Lower leg skin (tissue), 4 donors: ENCODE measurements around the gene ERN1. TPM values are rescaled to one million over a fixed set of nuclear protein-coding genes. Genes with fewer than 3 reads are reported as not detected.

ENCODE experiments used
- DNase-seq, 2 donors: peaks; one replicate each; pipeline ENCODE4 v3.0.0-alpha.2; 2019; ENCODE audit warnings: low spot score in 2 of 2
- H3K4me3 ChIP-seq: fragments of 200-600 bp; sonication (generic); 2 replicates; pipeline ENCODE4 v1.5.1; 2017; ENCODE audit warnings: mild to moderate bottlenecking, low read depth; ENCODE audit not compliant: poor library complexity, severe bottlenecking
- POLR2A ChIP-seq, 2 donors: fragments of 450-650 bp; IDR thresholded peaks; one replicate each; pipeline ENCODE4 v1.6.1; 2016 to 2017; ENCODE audit warnings: antibody characterized with exemption in 2 of 2, mild to moderate bottlenecking in 1 of 2, moderate library complexity in 1 of 2
- WGBS, 2 donors: methylation state at CpG; one replicate each; pipeline ENCODE4 v1.1.5; 2018; 5-methylcytosine and 5-hydroxymethylcytosine counted together
- intact Hi-C: fragments of 100-400 bp; cut with DNase I; formaldehyde crosslinking; loops from one replicate; pipeline ENCODE4 v1.15.0; 2023; ENCODE audit warnings: low total_unique reads
- total RNA-seq, 4 donors: library from RNA; depleted of rRNA; stranded (reverse); fragments of >200 nt; gene quantifications; one replicate each; pipeline ENCODE4 v1.1.0, GENCODE V29; 2016
- TF ChIP-seq, protein P1 (sequence below), 3 donors: fragments of 450-650 bp; IDR thresholded peaks; one replicate each; pipeline ENCODE4 v1.5.1; 2016; ENCODE audit warnings: antibody characterized with exemption in 3 of 3, mild to moderate bottlenecking in 3 of 3, moderate library complexity in 2 of 3

Gene ERN1
- total RNA-seq, 4 donors from 2014 or later, result 18.2 to 44.0 (median 22.8) TPM

DNA sequence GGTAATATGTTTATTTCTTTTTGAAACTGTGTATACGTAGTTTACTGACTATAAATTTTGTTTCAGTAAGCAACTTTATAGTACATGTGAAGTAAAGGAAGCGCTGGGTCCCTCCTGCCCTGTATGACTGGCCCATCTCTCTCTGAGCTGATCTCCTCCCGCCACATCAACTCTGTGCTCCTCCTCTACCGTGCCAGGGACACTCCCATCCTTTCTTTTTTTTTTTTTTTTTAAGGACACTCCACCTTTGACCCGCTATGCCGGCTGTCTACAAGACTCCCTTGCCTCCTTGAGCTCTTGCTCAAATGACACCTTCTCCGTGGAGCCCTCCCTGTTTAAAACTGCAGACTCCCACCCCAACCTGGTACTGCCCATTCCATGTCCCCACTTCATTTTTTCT lies 35.5 kb downstream of the ERN1 start:
- intact Hi-C loops, result no loop called here
- no peak for DNase-seq
- TF ChIP-seq POLR2A (IDR thresholded peaks at IDR 0.05), result no peak
- TF ChIP-seq, protein P1, sequence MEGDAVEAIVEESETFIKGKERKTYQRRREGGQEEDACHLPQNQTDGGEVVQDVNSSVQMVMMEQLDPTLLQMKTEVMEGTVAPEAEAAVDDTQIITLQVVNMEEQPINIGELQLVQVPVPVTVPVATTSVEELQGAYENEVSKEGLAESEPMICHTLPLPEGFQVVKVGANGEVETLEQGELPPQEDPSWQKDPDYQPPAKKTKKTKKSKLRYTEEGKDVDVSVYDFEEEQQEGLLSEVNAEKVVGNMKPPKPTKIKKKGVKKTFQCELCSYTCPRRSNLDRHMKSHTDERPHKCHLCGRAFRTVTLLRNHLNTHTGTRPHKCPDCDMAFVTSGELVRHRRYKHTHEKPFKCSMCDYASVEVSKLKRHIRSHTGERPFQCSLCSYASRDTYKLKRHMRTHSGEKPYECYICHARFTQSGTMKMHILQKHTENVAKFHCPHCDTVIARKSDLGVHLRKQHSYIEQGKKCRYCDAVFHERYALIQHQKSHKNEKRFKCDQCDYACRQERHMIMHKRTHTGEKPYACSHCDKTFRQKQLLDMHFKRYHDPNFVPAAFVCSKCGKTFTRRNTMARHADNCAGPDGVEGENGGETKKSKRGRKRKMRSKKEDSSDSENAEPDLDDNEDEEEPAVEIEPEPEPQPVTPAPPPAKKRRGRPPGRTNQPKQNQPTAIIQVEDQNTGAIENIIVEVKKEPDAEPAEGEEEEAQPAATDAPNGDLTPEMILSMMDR (IDR thresholded peaks at IDR 0.05), result no peak
- H3K4me3 ChIP-seq, result no peak overlapping the region
- 89 to 91% methylated on average over 7 of the region's 7 CpGs for WGBS, 2 donors

DNA sequence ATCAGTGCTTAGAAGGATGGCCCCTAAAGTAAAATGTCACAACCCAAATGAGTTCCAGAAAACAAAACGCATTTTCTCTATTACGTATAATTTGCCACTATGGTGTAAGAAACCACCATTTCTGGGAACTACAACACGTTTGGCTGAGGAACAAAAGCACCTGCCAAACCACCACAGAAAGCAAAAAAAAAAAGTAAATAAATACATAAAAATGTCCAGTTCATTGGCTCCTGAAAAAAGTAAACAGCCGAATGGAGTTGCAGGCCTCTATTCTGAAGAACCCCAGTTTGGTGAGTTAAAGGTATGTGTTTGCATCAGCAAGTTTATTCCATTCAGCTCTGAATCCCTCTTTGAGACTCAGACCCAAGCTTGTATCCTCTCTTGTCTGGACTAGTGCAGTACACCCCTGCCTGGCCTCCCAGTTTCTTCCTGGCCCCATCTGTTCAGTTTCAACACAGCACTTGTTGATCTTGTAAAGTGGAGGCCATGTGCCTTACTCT lies 36.9 kb downstream of the ERN1 start:
- 82% methylated on average over 4 of the region's 4 CpGs for WGBS, 2 donors
- no peak overlapping the region for H3K4me3 ChIP-seq
- DNase-seq, result no peak
- TF ChIP-seq, protein P1 (IDR thresholded peaks at IDR 0.05), result no peak
- no peak for TF ChIP-seq POLR2A (IDR thresholded peaks at IDR 0.05)
- intact Hi-C loops, result no loop called here

DNA sequence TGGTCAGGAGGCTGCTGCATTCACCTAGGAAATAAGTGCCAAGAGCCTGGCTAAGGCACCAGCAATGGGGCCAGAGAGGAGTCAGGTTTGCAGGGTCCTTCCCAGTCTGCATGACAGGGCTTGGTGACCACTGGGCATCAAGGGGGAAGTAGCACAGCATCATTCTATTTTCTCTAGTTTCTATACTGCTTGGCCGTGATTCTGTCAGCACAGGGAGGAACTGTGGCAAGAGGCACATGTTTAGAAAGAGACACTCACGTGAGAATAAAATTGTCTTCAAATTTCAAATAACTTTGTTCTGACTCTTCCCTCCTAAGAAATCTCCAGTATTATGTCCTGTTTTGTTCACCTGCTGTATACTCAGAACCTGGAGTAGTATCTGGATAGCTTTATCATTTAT lies 37.8 kb downstream of the ERN1 start:
- WGBS, 2 donors, result 84 to 91% methylated on average over 2 of the region's 2 CpGs
- intact Hi-C loops, result no loop called here

GRCh38 chr17:64091571-64091970 lies 38.4 kb downstream of the ERN1 start:
- intact Hi-C loops, result no loop called here
- WGBS, 2 donors, result 94 to 98% methylated on average over 6 of the region's 6 CpGs
- no peak for DNase-seq
- TF ChIP-seq POLR2A (IDR thresholded peaks at IDR 0.05), result no peak
- TF ChIP-seq, protein P1 (IDR thresholded peaks at IDR 0.05), result no peak
- H3K4me3 ChIP-seq, result no peak overlapping the region

More for the DNA sequence above, 37.8 kb downstream of the ERN1 start:
- H3K4me3 ChIP-seq, result no peak overlapping the region
- no peak for TF ChIP-seq POLR2A (IDR thresholded peaks at IDR 0.05)
- TF ChIP-seq, protein P1 (IDR thresholded peaks at IDR 0.05), result no peak
- no peak for DNase-seq

DNA sequence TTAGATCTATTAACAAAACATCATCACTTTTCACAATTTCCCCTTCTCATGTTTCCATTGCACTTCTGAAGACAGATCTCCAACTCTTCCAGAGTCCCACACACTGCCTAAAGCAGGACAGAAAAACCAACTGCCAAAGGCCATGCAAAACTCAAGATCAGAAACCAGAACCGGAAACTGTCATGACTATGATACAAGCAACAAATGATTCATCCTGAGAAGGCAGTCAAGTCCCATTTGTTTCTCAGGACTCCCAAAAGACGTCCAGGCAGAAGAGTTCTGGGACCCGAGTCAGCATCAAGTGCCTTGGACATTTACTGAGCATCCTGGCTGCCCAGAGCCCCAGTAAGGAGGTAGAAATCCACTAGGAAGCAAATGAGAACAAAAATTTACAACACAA lies 38.8 kb downstream of the ERN1 start:
- 79 to 80% methylated on average over 3 of the region's 3 CpGs for WGBS, 2 donors
- DNase-seq, result no peak
- intact Hi-C loops, result no loop called here
- H3K4me3 ChIP-seq, result no peak overlapping the region
- TF ChIP-seq, protein P1 (IDR thresholded peaks at IDR 0.05), result no peak
- no peak for TF ChIP-seq POLR2A (IDR thresholded peaks at IDR 0.05)

DNA sequence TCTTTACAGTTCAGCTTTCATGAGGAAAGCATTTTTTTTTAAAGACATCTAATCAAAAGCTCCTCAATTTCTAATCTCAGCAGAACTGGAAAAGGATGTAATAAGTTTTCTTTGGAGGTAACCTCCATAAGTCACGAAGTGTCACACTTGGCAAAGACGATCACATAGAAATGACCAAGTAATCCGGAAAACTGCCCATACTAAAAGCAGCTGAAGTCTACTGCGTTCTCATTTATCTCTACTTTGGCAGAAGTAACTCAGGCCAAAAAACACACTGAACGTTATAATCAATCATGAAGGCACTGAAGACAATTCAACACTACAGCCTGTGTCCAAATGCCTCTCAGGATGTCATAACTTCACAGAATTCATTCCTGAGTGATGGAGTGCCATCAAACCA lies 39.8 kb downstream of the ERN1 start:
- TF ChIP-seq, protein P1 (IDR thresholded peaks at IDR 0.05), result no peak
- TF ChIP-seq POLR2A (IDR thresholded peaks at IDR 0.05), result no peak
- no peak overlapping the region for H3K4me3 ChIP-seq
- WGBS, 2 donors, result 83% methylated on average over 5 of the region's 5 CpGs
- no peak for DNase-seq
- intact Hi-C loops, result no loop called here
